NB4 (cell line): ENCODE results near the gene ADCK1.

Source experiments
- MYC ChIP-seq: IDR thresholded peaks from 2 replicates; pipeline ENCODE4 v1.6.1; 2011; ENCODE audit warnings: low read depth, low read length
- TF ChIP-seq, protein P1 (sequence below): IDR thresholded peaks from one replicate; pipeline ENCODE4 v1.5.1; 2012; ENCODE audit warnings: low read depth, low read length

DNA sequence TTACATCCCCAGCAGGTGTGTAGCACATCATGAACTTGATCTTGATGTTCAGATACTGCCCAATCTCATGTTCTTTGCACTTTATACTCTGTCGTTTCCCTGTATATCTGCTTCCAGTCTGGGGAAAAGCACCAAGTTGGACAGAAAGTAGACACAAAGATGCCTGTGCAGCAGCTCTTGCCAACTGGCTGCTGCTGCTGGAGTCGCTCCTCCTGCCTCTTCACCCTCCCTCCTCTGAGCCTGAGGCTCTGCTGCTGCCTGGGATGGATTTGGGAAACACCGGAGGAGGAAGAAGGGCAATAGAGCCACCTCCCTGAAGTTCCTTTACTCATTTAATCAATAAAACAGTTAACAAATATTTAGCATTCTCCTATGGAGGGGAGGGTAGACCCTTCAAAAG, 32.4 kb downstream of the ADCK1 start:
- TF ChIP-seq, protein P1, sequence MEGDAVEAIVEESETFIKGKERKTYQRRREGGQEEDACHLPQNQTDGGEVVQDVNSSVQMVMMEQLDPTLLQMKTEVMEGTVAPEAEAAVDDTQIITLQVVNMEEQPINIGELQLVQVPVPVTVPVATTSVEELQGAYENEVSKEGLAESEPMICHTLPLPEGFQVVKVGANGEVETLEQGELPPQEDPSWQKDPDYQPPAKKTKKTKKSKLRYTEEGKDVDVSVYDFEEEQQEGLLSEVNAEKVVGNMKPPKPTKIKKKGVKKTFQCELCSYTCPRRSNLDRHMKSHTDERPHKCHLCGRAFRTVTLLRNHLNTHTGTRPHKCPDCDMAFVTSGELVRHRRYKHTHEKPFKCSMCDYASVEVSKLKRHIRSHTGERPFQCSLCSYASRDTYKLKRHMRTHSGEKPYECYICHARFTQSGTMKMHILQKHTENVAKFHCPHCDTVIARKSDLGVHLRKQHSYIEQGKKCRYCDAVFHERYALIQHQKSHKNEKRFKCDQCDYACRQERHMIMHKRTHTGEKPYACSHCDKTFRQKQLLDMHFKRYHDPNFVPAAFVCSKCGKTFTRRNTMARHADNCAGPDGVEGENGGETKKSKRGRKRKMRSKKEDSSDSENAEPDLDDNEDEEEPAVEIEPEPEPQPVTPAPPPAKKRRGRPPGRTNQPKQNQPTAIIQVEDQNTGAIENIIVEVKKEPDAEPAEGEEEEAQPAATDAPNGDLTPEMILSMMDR: no peak
- no peak for TF ChIP-seq MYC
